DMS53 treated with DMSO at 0.1 percent for 48 hours (cell line): ENCODE data around the gene KCNQ5.
"Not testable (repeated sequence)": the region's sequence is repeated elsewhere in the genome, so short reads cannot be mapped to it uniquely, and the experiment has no call there.

Experiments used
- DNase-seq: peaks from one replicate; lab custom pipeline; 2025; ENCODE audit not compliant: unreplicated experiment; lab: John Stamatoyannopoulos, UW

Gene KCNQ5

GRCh38 chr6:73157870-73158269, 536.0 kb downstream of the KCNQ5 start:
- no peak for DNase-seq

GRCh38 chr6:73169111-73169510, 547.2 kb downstream of the KCNQ5 start:
- no peak for DNase-seq

- DNase-seq = no peak
Measured at GRCh38 chr6:73169633-73170032, 547.8 kb downstream of the KCNQ5 start.

DNA sequence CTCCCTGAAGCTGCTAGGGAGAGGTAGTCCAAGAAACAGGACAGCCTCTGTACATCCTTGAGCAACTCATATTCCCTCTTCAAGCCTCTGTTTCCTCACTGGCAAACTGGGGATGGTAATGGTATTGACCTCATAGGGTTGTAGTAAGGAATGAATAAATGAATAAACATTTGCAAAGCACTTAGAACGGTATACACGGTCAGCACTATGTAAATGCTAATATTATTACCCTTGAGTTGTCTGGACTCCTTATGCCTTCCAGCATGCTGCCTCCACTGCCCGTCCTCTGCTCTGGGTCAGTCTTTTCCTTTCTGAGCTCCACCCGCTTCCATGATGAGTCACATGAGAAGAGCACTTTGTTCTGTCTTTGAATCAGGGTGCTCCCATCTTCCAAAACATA, 552.8 kb downstream of the KCNQ5 start:
- no peak for DNase-seq

- no peak for DNase-seq
Measured at GRCh38 chr6:73176057-73176456, 554.2 kb downstream of the KCNQ5 start.

DNA sequence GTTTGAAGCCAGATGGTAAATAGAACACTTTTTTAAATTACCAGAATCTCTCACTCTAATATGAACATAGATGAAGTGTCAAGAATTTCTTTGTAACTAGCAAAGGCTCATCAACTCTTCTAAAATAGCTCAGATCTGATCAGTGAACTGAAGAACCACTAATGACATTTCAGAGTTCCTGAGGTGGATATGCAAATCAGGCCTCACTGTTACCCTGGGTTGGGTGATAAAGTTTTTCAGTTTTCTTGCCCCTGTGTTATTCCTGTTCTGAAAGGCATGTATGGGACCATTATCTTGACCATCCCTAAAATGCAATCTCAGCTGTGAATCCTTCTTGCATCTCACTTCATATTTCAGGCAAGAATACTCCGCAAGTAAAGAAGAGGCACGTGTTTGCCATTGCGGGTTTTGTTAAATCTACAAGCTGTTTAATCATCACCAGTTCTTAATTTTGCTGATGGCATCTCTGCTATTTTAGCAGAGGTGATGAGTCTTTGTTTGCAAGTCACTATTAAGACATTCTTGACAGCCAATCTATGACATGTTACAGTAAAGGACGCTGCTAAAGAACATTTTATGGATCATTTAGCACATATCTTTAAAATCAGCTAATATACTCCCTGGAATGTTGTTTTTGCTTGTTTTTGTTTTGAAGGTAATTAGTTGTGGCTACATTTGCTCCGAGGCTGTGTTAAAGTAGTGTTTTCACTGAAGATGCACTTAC, 555.5 kb downstream of the KCNQ5 start:
- DNase-seq = no peak

- DNase-seq = no peak
Measured at GRCh38 chr6:73180076-73180738, 558.3 kb downstream of the KCNQ5 start.

GRCh38 chr6:73180763-73181619, 559.1 kb downstream of the KCNQ5 start:
- peak; percentile 93 for DNase-seq

DNA sequence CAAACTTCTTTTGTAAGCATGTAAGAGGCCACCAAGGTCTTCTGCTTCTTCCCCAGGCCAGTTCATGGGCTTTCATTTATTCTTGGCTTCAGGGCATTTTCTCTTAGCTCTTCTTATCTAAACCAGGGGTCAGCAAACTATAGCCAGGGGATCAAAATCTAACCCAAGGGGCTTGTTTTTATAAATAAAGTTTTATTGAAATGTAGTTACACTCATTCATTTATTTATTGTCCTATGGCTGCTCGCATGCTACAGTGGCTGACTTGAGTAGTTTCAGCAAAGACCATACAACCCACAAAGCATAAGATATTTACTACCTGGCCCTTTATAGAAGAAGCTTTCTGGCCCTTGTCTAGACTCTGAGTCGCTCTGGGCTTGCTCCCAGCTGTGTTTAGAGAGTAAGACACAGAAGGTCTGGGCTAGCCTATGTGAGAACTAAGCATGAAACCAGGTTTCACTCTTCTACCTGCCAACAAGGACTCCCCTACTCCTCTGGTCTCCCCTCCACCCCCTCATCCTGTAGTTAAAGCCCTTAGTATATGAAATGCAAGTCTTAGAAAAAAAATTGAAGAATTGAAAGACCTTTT, 560.2 kb downstream of the KCNQ5 start:
- DNase-seq = no peak

- DNase-seq = not testable (repeated sequence)
Measured at GRCh38 chr6:73193302-73193701, 571.4 kb downstream of the KCNQ5 start.

DNA sequence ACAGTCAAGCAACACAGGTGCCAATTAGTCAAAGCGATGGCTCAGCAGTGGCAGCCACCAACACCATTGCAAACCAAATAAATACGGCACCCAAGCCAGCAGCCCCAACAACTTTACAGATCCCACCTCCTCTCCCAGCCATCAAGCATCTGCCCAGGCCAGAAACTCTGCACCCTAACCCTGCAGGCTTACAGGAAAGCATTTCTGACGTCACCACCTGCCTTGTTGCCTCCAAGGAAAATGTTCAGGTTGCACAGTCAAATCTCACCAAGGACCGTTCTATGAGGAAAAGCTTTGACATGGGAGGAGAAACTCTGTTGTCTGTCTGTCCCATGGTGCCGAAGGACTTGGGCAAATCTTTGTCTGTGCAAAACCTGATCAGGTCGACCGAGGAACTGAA, 572.9 kb downstream of the KCNQ5 start:
- DNase-seq = no peak

DNA sequence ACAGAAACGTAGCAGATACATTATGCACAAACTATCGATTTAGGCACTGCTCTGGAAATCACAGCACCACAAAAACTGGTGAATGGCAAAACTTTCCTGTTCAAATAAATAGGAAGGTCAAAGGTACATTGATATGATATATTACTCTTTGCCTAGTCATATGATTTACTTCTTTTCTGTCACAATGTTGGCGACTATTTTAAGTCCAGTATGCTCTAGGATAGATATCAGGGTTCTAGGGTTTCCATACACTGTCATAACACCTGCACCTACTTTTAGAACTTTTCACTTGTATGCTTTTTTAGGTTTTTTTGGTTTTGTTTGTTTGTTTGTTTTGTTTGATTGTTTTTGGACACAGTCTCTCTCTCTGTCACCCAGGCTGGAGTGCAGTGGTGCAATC, 578.4 kb downstream of the KCNQ5 start:
- DNase-seq = no peak

- DNase-seq = no peak
Measured at GRCh38 chr6:73200735-73201134, 578.9 kb downstream of the KCNQ5 start.

- DNase-seq = no peak
Measured at GRCh38 chr6:73203098-73203497, 581.2 kb downstream of the KCNQ5 start.

- no peak for DNase-seq
Measured at GRCh38 chr6:73204252-73204651, 582.4 kb downstream of the KCNQ5 start.

GRCh38 chr6:73207221-73207837, 585.5 kb downstream of the KCNQ5 start:
- no peak for DNase-seq

DNA sequence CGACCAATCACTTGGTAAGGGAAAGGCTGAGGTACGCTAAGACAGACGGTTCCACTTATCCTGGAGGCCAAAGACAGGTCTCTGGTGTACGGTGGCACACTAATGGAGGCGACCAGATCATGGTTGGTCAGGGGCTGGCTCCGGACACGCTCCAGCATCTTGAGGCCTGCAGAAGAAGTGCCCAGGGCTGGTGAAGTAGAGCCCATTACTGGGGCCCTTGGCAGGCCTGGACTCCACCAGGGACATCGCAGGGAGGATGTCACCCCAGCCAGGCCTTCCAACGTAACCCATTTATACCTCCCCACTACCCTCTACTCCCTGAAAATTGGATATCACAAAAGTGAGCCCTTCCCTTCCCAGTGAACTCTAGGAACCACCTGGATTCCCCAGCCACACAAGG, 587.3 kb downstream of the KCNQ5 start:
- no peak for DNase-seq

- DNase-seq = no peak
Measured at GRCh38 chr6:73216859-73217258, 595.0 kb downstream of the KCNQ5 start.

GRCh38 chr6:73225396-73225795, 603.5 kb downstream of the KCNQ5 start, which contains the start of gene KHDC1L:
Gene KHDC1L, minus strand, starts transcription at chr6:73225496. Its CDS starts 88 bp downstream, at chr6:73225408.
- DNase-seq = no peak

GRCh38 chr6:73227606-73228255, 605.9 kb downstream of the KCNQ5 start:
- no peak for DNase-seq
